ENCODE measurements around the gene HOXB2. TPM values are rescaled to one million over a fixed set of nuclear protein-coding genes. Genes with fewer than 3 reads are reported as not detected.

Gene HOXB2
- total RNA-seq, 1 donor from 2014 or later = 43.7 TPM

DNA sequence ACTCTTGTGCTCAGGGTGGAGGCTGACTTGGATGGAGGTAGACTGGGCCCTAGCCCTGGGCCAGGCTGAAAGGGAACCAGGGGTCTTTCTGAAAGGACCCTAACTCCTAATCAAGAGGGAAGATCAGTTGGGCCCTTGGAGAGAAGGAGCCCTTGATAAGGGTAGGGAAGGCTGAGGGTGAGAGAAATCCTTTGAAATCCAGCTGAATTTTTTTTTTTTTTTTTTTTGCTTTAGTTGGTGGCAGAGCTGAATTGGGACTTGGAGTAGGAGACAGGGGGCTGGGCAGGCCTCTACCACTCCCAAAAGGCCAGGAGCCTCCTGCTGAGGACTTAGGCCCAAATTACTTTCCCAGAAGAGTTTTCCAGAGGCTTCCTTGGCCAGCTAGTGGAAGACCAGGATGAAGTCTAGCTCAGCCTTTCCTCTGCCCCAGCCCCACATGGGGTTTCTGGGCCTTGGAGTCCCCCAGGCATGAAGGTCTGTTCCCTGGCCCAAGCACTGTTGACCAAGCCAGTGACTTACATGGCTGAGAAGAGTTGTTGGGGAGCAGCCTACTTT lies 45.8 kb upstream of the HOXB2 start:
- no peak for DNase-seq (ENCODE audit: low read depth)
- peak overlapping the region; percentile 74 for H3K4me3 ChIP-seq (ENCODE audit: low read depth, low read length)
- TF ChIP-seq, protein P1, sequence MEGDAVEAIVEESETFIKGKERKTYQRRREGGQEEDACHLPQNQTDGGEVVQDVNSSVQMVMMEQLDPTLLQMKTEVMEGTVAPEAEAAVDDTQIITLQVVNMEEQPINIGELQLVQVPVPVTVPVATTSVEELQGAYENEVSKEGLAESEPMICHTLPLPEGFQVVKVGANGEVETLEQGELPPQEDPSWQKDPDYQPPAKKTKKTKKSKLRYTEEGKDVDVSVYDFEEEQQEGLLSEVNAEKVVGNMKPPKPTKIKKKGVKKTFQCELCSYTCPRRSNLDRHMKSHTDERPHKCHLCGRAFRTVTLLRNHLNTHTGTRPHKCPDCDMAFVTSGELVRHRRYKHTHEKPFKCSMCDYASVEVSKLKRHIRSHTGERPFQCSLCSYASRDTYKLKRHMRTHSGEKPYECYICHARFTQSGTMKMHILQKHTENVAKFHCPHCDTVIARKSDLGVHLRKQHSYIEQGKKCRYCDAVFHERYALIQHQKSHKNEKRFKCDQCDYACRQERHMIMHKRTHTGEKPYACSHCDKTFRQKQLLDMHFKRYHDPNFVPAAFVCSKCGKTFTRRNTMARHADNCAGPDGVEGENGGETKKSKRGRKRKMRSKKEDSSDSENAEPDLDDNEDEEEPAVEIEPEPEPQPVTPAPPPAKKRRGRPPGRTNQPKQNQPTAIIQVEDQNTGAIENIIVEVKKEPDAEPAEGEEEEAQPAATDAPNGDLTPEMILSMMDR (conservative IDR thresholded peaks at IDR 0.05; ENCODE audit: low read depth, low read length) = no peak

DNA sequence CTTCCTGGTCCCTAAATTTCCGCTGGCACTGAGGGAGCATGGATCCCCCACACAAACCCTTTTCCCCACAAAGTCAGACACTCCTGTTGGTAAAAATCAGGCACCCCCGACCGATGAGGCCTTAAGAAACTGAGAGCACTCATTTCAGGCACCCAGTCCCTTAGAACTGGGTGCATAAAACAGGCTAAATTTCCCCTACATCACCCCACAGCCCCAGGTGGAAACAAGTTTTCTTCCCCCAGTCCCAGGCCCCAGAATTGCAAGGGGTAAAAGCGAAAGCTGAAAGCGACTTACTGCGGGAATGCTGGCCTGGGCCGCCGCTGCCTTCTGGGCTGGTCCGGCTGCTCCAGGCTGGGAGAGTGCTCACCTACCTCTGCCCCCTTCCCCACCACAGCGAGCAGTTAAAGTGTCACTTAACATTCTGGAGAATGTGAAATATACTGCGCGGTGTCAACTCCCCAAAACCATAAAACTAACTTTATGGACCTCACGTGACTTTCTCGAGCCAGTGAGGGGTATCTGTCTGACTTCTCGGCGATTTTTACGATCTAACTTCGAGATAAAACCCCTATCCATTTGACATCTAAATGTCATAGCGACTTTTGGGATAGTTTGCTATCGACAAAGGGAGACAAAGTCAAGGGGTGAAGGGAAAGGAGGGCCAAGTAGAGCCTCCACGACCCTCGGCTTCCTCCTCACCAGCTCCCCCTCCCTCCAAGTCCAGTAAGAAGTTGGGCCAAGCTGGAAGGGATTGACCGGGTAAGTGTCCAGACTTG lies 45.1 kb upstream of the HOXB2 start, which contains the start of gene HOXB3:
Gene HOXB3 (minus strand): TSS at position 411 of the 776 bp plus-strand sequence. CDS start 37,767 bp downstream, outside the sequence.
- TF ChIP-seq, protein P1 (conservative IDR thresholded peaks at IDR 0.05; ENCODE audit: low read depth, low read length) = no peak
- DNase-seq (ENCODE audit: low read depth) = no peak
- peak within 1 kb of the TSS; percentile 74 for H3K4me3 ChIP-seq (ENCODE audit: low read depth, low read length)

DNA sequence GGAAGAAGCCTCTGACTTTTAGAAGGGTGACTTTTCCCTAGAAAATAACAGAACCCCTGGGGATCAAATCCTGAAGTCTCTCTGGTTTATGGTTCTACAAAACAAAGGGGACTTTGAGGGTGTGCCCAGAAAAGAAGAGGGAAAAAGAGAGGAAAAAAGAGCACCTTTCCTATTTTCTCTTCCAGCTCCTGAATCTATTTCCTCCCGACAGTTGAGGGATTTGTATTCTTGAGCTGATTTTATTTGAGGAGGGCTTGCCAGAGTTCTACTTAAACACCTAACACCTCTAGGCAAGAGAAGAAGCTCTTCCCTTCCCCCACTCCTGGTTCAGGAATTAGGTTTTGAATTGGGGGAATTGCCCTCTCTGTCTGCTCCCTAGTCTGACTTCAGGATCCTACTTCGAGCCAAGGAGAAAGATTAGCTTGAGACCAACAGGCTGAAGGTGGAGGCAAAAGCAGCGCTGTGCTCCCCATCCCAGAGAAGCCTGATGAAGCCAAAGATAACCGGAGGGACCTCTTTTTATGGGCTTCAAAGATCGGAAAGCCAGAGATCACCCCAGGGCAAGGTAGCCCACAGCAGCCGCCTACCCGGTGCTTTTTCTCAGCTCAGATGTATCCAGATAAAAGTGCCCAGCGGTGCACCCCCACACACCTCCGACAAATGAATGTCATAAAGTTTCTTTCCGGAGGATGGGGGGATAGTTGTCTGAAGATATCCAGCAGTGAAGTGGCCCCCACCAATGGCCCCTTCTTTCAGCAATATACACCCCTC lies 44.3 kb upstream of the HOXB2 start:
- TF ChIP-seq, protein P1 (conservative IDR thresholded peaks at IDR 0.05; ENCODE audit: low read depth, low read length) = no peak
- peak overlapping the region; percentile 74 for H3K4me3 ChIP-seq (ENCODE audit: low read depth, low read length)
- DNase-seq (ENCODE audit: low read depth) = no peak

DNA sequence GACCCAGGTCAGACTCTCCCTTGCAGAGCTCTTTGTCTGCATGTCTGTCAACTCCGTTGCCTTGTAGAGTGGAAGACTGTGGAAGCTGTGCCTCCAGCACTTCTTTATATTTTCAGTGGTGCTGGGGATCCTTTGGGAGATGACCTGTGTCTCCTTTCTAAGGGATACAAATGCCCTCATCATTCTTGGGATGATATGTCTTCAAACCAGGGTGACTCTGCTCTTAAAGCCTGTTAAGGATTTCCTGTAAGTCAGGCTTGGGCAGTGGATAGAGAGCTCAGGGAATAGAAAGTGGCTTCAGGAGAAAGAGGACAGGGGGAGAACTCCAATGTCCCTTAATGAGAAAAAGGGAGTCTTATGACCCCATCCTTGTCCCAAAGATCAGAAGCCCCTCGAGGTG lies 43.6 kb upstream of the HOXB2 start:
- TF ChIP-seq, protein P1 (conservative IDR thresholded peaks at IDR 0.05; ENCODE audit: low read depth, low read length) = no peak
- no peak for DNase-seq (ENCODE audit: low read depth)
- peak overlapping the region; percentile 74 for H3K4me3 ChIP-seq (ENCODE audit: low read depth, low read length)

DNA sequence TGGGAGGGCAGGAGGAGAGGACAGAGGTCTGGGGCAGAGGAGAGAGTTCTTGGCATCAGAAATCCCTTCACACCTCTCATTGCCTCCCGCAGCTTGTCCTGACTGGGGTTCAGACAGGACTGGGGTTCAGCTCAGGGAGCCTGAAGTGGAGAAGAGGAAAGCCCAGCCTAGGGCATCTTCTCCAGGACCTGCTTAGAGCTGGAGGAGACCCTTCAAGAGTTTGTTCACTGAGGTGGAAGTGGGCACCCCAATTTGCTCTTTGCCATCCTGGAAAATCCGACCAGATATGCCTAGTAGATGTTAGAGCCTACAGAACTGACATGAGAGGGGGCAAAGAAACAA lies 43.1 kb upstream of the HOXB2 start:
- no peak for DNase-seq (ENCODE audit: low read depth)
- peak overlapping the region; percentile 74 for H3K4me3 ChIP-seq (ENCODE audit: low read depth, low read length)
- TF ChIP-seq, protein P1 (conservative IDR thresholded peaks at IDR 0.05; ENCODE audit: low read depth, low read length) = no peak

DNA sequence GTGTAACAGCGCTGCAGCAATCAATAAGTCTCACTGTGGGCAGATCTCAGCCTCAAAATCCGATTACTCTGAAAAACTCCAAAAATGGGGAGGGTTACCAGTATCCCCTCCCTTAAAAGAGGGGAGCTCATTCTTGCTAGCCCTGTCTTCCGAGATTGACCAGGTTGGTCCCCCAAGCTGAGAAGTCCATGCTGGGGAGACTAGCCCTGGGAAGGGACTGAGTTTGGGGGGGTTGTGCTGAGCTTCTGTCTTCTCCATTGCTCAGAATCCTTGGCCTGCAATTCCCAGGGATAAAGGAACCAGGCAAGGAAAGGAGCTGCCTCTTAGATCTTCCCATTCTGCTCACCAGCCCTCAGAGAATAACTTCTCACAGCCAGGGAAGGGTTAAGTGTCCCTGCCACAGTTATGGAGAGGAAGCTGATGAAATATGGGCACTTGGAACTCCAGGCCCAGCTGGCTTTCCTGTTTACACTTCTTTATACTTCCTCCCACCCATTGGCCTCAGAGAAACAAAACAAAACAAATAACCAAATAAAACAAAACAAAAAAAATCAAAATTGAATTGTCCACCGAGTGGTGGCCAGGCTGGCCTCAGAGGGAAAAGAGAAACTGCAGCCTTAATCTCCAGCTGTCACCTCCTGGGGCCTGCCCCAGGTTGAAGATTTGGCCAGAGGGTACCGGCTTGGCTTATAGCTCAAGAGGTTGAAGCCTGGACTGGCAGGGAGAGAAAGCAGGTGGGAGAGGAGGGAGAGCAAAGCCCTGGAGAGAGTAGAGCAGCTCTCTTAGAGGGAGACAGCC lies 42.6 kb upstream of the HOXB2 start:
- TF ChIP-seq, protein P1 (conservative IDR thresholded peaks at IDR 0.05; ENCODE audit: low read depth, low read length) = no peak
- peak overlapping the region; percentile 74 for H3K4me3 ChIP-seq (ENCODE audit: low read depth, low read length)
- DNase-seq (ENCODE audit: low read depth) = no peak

All from epithelial cell of proximal tubule (primary cell).